Measurements from ENCODE around the gene HMGN1.

Gene HMGN1

GRCh38 chr21:39366563-39366962 is 17.7 kb upstream of the HMGN1 start:
- DNase-seq = no peak

- DNase-seq = no peak
These were observed 16.1 kb upstream of the HMGN1 start for GRCh38 chr21:39364949-39365348.

- DNase-seq = no peak
These were observed 15.0 kb upstream of the HMGN1 start for GRCh38 chr21:39363607-39364555.

GRCh38 chr21:39362733-39363132 is 13.8 kb upstream of the HMGN1 start:
- no peak for DNase-seq

GRCh38 chr21:39359382-39359781 is 10.5 kb upstream of the HMGN1 start:
- no peak for DNase-seq

GRCh38 chr21:39353295-39353694 is 4.4 kb upstream of the HMGN1 start:
- no peak for DNase-seq

- no peak for DNase-seq
These were observed 1.5 kb upstream of the HMGN1 start for GRCh38 chr21:39350094-39351005.

GRCh38 chr21:39349211-39350093 is 564 bp upstream of the HMGN1 start:
- DNase-seq = peak; percentile 97

- peak; percentile 67 for DNase-seq
These were observed 891 bp downstream of the HMGN1 start for GRCh38 chr21:39348040-39348354.

GRCh38 chr21:39347537-39347936 is 1.4 kb downstream of the HMGN1 start:
- DNase-seq = no peak

- no peak for DNase-seq
These were observed 2.1 kb downstream of the HMGN1 start for GRCh38 chr21:39346671-39347331.

- DNase-seq = no peak
These were observed 2.7 kb downstream of the HMGN1 start for GRCh38 chr21:39346206-39346605.

GRCh38 chr21:39345440-39345839 is 3.4 kb downstream of the HMGN1 start:
- no peak for DNase-seq

- DNase-seq = no peak
These were observed 4.0 kb downstream of the HMGN1 start for GRCh38 chr21:39344848-39345247.

GRCh38 chr21:39341249-39341923 is 7.5 kb downstream of the HMGN1 start:
- no peak for DNase-seq

- DNase-seq = no peak
These were observed 8.2 kb downstream of the HMGN1 start for GRCh38 chr21:39340687-39341086.

GRCh38 chr21:39339231-39339630 is 9.7 kb downstream of the HMGN1 start:
- no peak for DNase-seq

GRCh38 chr21:39336457-39337008 is 12.4 kb downstream of the HMGN1 start:
- DNase-seq = no peak

- DNase-seq = no peak
These were observed 14.3 kb downstream of the HMGN1 start for GRCh38 chr21:39334611-39335010.

GRCh38 chr21:39332175-39332574 is 16.7 kb downstream of the HMGN1 start:
- DNase-seq = no peak

- DNase-seq = no peak
These were observed 18.9 kb downstream of the HMGN1 start for GRCh38 chr21:39330001-39330400.
